Activated T-cell treated with anti-CD3 and anti-CD28 coated beads, Interleukin-2, amount 50 U/mL, for 48 hours (primary cell): ENCODE data around the gene H6PD.

ENCODE experiments used
- DNase-seq, 2 experiments: peaks; one replicate each; pipeline ENCODE4 v3.0.0-alpha.2; 2020

Gene H6PD

DNA sequence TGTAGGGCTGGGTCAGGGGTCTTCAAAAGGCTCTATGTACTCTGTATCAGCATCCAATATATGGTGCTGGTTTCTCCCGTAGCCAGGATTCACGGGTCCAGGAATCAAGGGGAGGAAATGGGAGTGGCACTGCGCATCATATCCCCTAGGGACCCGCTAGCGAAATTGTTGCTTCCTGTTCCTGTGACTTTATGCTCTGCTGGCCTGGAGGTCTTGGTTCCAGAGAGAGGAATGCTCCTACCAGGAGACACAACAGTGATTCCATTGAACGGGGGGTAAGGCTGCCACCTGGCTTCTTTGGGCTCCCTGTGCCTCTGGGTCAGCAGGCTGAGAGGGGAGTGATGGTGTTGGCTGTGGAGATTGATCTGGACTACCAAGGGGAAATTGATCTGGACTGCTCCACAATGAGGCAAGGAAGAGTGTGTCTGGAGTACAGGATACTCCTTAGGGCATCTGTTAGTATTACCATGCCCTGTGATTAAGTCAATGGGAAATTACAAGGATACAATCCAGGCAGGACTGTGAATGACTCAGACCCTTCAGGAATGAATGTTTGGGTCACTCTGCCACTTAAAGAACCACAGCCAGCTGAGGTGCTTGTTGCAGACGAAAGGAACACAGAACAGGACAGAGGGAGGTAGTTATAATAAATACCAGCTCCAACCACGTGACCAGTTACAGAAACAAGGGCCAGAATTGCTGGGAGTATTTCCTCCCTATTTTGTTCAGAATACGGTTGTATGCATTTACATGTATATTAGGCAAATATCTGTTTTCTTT lies 68.4 kb downstream of the H6PD start:
- no peak for DNase-seq

DNA sequence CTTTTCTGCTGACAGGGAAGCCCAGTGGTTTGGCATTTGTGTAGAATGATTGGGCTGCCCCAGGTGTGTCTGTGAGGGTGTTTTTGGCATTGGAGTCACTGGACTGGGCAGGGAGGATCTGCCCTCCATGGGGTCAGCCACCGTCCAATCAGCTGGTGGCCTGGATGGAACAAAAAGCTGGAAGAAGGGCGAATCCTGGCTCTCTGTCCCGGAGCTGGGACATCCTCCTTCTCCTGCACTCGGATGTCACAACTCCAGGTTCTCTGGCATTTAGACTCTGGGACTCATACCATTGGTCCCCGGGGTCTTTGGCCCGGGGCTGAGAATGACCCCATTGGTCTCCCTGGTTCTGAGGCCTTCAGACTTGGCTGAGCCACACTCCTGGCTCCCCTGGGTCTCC lies 69.3 kb downstream of the H6PD start:
- DNase-seq: no peak

DNA sequence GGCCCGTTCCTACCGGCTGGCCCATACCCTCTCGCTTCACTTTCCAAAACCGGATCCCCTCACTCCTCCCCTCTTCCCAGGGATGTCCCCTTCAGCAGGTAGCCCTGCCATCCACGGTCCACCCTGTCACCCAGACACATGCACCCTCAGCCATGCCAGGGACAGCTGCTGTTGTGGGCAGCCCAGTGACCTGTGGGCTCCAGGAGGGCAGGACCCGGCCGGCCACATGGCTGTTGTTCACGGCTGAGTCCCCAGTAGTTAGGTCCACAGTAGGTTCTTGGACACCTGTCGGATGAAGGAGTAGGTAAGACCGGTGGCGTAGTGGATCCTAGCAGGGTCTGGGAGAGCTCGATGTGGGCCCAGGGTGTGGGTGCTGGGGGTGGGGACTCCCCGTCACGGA lies 70.6 kb downstream of the H6PD start:
- DNase-seq: no peak

DNA sequence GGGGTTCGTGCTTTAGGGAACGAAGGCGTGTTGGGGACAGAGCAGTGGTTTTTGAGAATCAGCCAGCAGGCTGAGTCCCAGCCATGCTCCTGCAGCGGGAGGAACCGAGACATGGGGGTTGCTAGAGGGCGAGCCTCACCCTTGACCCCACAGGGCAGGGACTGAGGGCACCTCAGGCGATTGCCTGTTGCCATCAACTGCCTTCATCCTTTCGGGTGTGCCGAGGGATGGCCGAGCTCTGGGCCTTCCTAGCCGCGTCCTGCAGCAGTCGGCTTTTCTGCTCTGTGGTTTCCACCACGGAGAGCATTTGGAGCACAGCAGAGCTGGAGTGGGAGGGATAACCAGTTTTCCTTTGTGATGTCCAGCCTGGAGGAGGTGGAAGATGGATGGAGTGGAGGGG lies 71.4 kb downstream of the H6PD start:
- DNase-seq: no peak

DNA sequence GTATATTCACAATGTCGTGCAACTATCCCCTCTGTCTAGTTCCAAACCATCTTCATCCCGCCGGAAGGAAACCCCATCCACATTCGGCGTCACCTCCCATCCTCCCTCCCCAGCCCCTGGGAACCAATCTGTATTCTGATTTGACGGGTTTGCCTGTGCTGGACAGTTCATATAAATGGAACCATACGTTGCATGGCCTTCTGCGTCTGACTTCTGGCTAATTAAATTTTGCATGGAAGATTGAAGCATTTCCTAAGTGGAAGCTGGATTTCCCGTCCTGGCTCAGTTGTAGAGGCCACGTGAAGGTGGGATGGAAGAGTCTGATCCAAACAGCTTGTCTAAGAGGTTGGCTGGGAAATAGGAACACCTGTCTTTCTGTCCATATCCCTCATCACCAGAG lies 72.7 kb downstream of the H6PD start:
- DNase-seq: no peak

DNA sequence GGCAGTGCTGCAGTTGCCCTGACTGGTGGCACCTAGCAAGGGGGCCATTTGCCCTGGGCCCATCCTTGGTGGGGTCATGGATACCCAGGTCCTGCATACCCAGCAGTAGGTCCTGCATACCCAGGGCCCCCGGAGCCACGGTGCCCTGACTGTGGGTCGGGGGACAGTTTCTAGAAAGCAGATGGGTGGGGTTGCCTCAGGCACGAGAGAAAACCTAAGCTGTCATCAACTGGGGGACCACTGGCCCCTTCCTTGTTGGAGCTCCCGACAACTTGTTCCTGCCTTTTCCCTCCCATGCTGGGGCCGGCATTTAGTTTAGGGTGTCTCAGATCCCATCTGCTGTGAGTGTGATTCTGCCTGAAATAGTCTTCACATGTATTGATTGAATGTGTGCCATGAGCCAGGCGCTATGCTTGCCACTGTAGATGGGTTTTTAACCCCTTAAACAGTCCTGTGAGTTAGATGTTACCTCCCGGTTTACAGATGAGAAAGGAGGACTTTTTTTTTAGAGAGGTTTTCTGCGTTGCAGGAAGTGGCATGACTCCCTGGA lies 73.7 kb downstream of the H6PD start:
- no peak for DNase-seq

DNA sequence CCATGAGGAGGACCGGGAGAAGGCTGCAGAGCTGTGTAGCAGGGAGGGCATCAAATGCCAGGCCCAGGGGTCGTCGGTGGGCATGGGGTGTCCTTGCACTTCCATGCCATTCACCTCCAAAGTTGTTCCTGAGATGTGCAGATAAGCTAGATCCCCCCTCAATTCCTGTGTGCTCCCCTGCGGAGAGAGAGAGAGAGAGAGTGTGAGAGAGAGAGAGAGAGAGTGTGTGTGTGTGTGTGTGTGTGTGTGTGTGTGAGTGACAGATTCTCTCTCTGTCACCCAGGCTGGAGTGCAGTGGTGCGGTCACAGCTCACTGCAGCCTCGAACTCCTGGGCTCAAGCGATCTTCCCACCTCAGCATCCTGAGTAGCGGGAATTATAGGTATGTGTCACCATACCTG lies 74.5 kb downstream of the H6PD start:
- DNase-seq: no peak

DNA sequence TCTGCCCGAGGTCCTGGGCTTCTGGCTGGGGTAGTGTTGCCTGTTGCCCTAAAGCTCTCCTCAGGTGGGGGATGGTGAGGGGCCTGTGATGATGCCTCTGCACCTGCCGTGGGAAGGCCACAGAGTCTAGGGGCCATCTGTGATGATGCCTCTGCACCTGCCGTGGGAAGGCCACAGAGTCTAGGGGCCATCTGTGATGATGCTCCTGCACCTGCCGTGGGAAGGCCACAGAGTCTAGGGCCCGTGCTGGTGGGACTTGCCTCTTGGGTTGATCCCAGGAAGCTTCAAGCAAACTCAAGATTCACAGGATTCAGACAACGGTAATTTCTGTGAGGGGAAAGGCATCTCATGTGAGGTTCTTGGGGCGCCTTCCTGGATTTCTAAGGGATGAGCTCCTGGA lies 75.4 kb downstream of the H6PD start:
- no peak for DNase-seq

DNA sequence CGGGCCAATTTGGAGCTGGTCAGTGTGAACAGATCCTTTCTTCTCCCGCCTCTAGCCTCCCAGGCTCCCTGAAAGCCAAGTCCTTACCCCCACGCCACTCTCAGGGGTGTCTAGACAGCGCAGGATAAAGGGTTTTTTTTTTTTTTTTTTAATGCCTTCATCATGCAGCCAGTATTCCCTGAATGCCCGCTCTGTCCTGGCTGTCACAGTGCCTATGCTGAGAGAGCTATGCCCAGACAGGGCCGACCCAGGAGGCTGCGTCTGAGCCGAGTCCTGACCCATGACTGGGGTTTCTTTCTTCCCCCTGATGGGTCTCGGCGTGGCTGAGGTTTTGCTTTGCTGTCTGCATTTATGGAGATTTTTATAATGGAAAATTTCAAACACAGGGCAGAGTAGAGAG lies 76.5 kb downstream of the H6PD start:
- DNase-seq: no peak

DNA sequence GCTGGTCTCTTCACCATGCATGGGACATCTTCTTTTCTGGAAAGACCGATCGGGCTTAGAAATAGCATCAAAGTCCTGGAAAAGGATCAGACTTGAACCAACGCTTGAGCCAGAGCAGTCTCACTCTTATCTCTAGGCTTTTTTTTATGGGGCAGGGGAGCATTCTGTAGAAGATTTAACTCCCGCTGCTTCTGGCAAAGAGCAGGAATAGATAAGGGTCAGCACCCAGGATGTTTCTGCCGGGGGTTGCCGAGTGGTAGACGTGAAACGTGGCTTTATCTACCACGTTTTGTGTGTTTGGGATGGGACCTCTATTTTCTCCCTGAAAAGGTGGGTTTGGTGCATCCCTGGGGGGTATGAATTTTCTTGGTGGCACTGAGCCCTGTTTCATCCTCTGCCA lies 76.9 kb downstream of the H6PD start:
- no peak for DNase-seq

DNA sequence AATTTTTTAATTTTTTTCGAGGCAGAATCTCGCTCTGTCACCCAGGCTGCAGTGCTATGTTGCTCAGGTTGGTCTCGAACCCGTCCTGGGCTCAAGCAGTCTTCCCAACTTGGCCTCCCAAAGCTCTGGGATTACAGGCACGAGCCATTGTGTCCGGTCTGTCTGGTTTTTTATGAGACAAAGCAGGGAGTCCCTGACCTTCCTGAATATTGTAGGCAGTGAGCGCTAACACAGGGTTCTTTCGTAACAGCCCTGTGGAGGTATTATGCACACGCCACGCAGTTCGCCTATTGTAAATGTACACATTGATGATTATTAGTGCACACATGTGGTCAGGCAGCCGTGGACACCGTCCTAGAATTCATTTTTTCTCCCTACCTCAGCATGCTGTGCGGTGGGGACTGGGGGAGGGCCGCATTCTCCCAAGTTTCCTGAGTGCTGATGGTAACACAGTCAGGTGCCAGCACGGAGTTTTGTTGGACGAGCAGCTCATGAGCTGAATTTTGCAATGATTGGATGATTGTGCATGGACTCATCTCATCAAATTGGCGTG lies 77.7 kb downstream of the H6PD start:
- no peak for DNase-seq

DNA sequence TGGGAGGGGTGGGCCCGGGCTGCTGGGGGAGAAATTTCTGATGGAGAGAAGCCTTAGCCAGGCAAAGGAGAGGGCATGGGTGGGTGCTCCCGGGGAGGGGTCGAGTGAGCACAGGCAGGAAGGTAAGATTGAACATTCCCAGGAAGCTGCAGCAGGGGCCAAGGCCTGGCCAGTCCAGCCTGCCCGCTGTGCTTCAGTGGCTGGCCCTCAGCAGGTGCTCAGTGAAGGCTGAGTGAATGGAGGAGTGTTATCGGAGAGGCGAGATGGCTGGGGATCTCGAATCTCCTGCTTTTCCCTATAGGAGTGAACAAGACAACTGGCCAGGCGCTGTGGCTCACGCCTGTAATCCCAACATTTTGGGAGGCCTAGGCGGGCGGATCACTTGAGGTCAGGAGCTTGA lies 79.0 kb downstream of the H6PD start:
- DNase-seq: no peak

DNA sequence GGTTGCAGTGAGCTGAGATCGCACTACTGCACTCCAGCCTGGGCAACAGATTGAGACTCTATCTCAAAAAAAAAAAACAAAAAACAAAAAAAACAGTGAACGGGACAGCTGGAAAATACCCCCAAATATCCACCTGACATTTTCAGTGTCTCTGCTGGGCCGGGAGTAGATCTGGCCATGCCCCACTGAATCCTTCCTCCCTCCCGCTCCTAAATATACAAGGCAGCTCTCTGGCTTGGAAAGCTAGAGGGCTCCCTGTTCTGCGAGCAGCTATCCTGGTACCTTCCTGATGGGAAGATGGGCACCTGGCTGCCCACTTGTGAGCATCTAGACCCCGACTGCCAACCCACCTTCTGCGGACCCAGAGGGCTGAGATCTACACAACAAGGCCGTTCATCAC lies 79.5 kb downstream of the H6PD start:
- DNase-seq: no peak

DNA sequence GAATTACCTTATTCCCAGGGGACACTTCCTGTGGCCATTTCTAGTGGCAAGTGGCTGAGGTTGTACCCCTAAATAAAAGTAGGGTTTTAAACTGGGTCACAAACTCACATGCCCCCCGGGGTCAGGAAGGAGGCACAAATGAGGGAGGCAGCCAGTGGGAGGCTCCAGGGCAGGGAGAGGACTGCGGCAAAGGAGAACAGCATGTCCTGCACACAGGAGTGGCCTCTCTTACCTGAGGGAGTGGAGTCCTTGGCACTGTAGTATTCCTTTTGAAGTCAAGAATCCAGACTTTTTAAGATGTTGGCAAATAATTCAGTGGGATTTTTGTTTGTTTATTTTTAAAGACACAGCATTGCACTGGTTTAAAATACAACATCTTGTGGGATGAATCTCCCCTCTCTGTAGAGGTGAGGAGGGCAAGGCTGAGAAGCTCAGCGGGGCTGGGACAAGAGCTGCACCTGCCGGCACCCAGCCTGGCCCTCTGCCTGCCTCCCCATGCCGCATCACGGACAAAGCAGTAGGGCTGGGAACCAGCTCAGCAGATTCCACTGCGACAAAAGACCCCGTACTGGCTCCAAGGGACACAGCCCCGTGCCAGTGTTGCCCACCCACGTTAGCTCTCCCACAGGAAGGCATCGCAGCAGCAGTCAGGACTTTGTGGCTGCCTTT lies 80.3 kb downstream of the H6PD start:
- DNase-seq: no peak

DNA sequence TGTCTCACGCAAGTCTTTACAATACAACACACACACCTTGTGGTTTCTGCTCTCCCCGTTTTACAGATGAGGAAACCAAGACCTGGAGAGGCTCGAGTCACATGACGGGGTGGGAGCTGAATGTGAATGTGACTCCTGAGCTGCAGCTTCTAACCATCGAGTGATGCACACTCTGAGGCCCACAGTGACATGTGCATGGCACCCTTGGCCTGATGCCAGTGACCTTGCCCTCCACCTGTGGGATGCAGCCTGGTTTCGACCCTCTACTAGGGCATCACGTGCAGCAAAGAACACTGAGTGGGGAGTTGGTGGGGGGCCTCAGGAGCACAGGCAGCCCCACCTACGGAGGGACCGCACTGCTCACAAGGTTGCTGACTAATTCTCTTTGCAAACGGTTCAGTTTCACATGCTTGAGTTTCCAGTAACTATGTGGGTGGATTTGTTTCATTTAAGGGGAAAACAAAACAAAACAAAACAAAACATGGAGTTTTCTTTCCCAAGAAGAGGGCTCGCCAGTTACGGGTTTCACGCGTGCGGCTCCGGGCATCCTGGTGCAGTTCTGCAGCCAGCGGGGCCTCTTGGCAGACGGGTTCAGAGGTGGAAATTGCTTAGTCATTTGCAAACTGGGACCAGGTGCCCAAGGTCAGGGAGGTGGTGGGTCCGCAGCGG lies 81.0 kb downstream of the H6PD start:
- DNase-seq: peak; percentile 85 to 87

DNA sequence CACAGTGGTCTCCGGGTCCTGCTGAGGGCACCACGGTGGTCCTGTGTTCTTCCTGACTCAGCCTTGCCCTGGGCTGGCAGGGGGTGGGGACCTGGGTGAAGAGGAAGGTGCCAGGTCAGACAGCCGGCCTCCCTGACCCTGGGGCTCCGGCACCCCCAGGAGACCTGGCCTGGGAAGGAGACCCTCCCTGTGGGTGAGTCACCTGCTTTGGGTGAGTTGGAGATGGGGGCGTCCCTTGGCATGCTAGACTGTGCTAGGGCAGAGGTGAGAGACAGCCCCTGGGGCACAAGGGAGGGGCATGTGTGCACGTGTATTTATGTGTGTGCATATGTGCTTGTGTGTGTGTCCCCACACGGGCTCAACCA lies 81.5 kb downstream of the H6PD start:
- DNase-seq: peak; percentile 75 to 76

DNA sequence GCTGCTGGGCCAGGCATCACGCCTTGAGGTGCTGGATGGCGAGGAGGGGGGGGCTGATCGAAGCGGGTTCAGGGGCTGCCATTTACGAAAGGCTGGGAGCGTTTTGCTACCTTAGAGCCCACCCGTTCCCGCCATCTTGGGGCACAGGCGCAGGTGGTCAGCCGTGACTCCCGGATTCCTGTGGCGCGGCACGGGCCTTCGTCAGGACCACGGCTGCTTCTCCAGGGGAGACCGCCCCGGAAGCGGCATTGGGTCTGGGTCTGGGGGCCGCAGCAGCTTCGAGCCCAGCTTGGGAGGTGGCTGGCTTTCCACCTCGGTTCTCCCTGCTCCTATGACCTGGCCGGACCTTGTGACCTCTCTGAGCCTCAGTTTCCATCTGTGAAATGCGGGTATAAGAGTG lies 81.9 kb downstream of the H6PD start:
- DNase-seq: no peak

DNA sequence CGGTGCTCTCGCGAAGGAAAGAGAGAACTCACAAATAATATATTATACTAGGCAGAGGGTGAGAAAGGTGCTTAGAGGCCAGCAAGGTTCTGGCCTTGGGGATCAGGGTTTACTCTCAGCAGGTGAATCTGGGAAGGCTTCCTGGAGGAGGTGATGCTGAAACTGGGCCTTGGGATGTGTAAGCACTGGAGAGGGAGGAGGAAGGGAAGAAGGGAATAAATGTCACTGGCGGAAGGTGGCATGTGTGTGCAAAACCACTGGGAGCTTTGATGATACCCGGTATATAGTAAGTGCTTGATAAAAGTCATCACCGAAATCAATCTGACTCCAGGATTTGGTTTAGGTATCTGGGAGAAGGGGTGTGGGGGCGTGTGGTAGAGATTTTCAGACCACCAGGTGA lies 82.5 kb downstream of the H6PD start:
- DNase-seq: no peak

DNA sequence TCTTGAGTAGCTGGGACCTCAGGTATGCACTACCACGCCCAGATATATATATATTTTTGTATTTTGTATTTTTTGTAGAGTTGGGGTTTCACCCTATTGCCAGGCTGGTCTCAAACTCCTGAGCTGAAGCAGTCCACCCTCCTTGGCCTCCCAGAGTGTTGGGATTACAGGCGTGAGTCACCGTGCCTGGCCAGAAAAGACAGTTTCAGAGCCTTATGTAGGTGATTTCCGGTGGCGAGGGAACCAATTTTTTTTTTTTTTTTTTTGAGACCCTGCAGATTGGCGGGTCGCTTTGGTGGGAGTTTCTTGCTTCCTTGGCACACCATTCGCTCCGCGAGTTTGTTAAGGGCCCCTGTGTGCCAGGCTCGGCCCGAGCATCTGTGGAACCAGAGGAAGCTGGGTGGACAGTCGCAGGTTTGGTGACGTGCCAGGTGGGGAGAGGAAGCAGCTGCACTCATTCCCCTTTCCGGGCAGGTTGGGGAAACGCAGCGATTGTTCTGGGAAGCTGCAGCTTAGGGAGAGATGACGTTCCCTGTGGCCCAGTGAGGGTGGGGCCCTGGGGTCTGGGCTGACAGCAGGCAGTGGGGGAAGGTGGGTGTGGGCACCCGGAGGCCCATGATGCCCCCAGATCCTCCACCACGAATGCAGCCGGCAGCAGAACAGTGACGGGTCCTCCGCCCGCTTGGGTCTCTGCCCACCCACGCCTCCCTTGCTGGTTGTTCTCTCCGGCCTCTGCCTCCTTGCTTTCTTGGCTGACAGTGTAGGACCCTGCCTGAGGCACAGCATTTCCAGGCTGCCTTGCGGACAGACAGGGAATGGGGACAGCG lies 83.2 kb downstream of the H6PD start:
- peak in 1 of 2 experiments; percentile 36 for DNase-seq

DNA sequence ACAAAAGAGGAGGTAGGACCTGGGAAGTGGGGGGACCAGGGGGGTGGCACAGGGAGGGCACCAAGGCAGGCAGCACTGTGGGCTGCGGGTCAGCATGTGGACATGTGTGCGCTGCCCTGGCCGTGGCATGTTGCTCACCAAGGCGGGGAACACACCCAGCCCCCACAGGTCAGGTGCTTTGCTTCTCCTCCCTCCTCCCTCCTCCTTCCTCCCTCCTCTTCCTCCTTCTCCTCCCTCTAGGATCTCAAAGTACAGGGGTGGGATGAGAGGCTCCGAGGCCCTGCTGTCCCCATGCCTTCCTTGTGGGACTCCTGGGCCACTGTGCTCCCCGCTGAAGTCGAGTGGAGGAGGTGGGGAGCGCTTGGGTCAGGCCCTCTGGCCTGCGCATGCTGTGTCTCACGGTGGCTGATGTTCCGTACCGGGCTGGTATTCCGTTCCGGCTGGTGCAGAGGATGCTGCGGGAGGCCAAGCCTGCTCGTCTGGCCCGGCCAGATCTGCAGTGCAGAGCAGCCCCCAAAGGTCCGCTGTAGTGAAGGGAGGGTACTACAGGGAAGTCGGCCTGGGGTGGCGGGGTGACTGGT lies 84.7 kb downstream of the H6PD start:
- no peak for DNase-seq

DNA sequence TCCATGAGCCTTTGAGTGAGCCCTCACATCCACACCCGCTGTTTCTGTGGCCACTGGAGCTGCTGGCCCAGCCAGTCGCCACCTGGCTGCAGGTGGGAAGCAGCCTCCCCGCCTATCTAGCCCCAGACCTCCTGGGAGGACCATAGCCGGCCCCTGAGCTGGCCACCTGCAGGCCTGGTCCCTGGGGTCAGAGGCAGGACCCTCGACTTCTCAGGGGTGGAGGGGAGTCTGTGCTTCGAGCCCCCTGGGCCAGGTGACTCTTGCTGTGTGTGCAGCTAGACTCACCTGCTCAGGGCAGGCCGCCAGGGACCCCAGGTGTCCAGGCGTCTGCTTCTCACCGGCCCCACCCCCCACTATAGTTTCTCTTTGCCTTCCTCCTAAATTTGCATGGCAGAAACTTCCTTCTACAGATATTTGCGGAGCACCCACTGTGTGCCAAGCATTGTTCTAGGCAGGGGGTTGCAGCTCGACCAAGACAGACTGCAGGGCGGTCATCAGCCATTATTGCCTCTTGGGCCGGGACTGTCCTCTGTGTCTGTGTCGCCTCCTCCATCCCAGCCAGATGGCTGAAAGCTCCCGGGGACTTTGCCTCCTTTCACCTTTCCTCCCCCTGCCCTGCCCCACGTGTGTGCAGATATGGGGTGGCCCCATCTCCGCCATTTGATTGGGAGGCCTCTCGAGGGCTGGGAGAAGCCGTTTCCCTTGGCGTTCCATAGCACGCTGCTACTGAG lies 85.4 kb downstream of the H6PD start:
- no peak for DNase-seq
